H1 (cell line): ENCODE measurements around the gene TMCC3. TPM values are rescaled to one million over a fixed set of nuclear protein-coding genes. Genes with fewer than 3 reads are reported as not detected.

Source experiments
- ATF2 ChIP-seq: IDR thresholded peaks from 2 replicates; pipeline ENCODE4 v1.6.1; 2012; ENCODE audit warnings: low read length, inconsistent platforms
- CHD7 ChIP-seq: fragments of 300-600 bp; sonication (generic); IDR thresholded peaks from 2 replicates; pipeline ENCODE4 v1.7.1; 2012; ENCODE audit warnings: low read length, moderate library complexity, mild to moderate bottlenecking, inconsistent platforms; ENCODE audit not compliant: insufficient replicate concordance
- FOSL1 ChIP-seq: IDR thresholded peaks from 2 replicates; pipeline ENCODE4 v1.6.1; 2011; ENCODE audit warnings: mild to moderate bottlenecking, low read depth, low read length, moderate library complexity; ENCODE audit not compliant: insufficient read depth
- KDM1A ChIP-seq: fragments of 200-600, 300-600 bp; sonication (generic); IDR thresholded peaks from 2 replicates; pipeline ENCODE4 v1.7.1; 2016; ENCODE audit warnings: mild to moderate bottlenecking, low read length, borderline replicate concordance
- TBP ChIP-seq: IDR thresholded peaks from 2 replicates; pipeline ENCODE4 v1.6.1; 2011; ENCODE audit warnings: low read depth, low read length, improper control_type of control experiment
- polyA plus RNA-seq, 7 experiments: library from polyadenylated mRNA; depleted of rRNA in 3 of 7; stranded (reverse) in 5 of 7; unstranded in 2 of 7; fragments of >200 nt in 5 of 7; fragments of 200-250 nt in 2 of 7; gene quantifications; 1 replicate in 5 of 7; 2 replicates in 1 of 7; 4 replicates in 1 of 7; pipeline versions ENCODE4 v1.2.1 to v1.2.3, GENCODE V29; 2011 to 2013; ENCODE audit warnings: missing spikeins in 2 of 7, mixed read lengths in 2 of 7
- total RNA-seq: library from RNA; stranded (reverse); fragmentation: NEBNext Ultra II Directional; extraction: Animal tissue kit (Norgen Biotek cat#: 25700); gene quantifications from 2 replicates; pipeline ENCODE4 v1.2.1, GENCODE V29; 2021

The TMCC3 gene
- total and polyA plus RNA-seq, 2 of the 8 experiments (the other 6 are each of a cell fraction or from before 2014, with no cell fraction given): 1.7 to 4.1 TPM

- TF ChIP-seq CHD7 (no peak), TBP (no peak), KDM1A (no peak), ATF2 (no peak), FOSL1 (no peak)
Observed at GRCh38 chr12:94597268-94597667, 53.1 kb downstream of the TMCC3 start (continued).
